Placental epithelial cell (primary cell): ENCODE measurements around the gene REXO1. TPM values are rescaled to one million over a fixed set of nuclear protein-coding genes. Genes with fewer than 3 reads are reported as not detected.

Experiments used
- total RNA-seq: library from RNA; depleted of rRNA; stranded (reverse); fragments of >200 nt; gene quantifications from 2 replicates; pipeline ENCODE4 v1.2.3, GENCODE V29; 2012

REXO1 gene
- 13.7 and 19.7 TPM in 2 replicates for total RNA-seq

GRCh38 chr19:1848399-1849131, at the start of gene REXO1:
TSS of gene REXO1 (minus strand) at chr19:1848483. CDS start at chr19:1848358, 125 bp downstream.

DNA sequence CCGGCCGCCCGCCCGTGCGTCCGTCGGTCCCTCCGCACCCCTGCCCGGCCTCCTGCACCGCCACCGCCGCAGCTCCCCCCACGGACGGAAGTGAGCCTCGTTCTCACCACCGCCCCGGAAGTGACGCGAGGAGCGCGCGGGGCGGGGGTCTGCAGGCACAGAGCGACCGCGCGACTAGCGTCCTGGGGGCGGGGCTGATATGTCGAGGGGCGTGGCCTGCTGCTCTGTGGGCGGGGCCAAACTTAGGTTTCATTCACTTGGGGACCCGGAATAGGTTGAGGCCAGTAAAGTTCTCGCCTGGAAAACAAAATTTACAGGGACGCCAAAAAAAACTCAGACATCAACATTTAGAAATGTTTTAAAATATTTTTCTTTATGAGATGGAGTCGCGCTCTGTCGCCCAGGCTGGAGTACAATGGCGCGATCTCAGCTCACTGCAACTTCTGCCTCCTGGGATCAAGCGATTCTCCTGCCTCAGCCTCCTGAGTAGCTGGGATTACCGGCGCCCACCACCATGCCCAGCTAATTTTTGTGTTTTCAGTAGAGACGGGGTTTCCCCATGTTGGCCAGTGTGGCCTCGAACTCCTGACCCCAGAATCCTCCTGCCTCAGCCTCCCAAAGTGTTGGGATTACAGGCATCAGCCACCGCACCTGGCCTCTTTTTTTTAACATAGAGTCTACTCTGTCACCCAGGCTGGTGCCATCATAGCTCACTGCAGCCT, 37.3 kb upstream of the REXO1 start, which contains the start of gene ABHD17A:
Gene ABHD17A (minus strand): TSS at position 99 of the 722 bp plus-strand sequence. CDS start 3,930 bp downstream, outside the sequence.

GRCh38 chr19:1863328-1863637, 15.0 kb upstream of the REXO1 start, which contains the start of gene KLF16:
TSS of gene KLF16 (minus strand) at chr19:1863579. CDS start at chr19:1863497, 82 bp downstream.

GRCh38 chr19:1811942-1812425, 36.3 kb downstream of the REXO1 start, which contains the start of gene ATP8B3:
TSS of gene ATP8B3 (minus strand) at chr19:1812276. CDS start at chr19:1811736, 540 bp downstream.

Other genes with a start within 250 kb of the REXO1 start
- 37.4 and 43.6 TPM in 2 replicates for gene UQCR11, start 243.0 kb downstream of the REXO1 start, total RNA-seq
- gene TCF3, start 195.9 kb downstream of the REXO1 start, total RNA-seq: 50.3 and 85.7 TPM in 2 replicates
- gene ONECUT3, start 95.0 kb downstream of the REXO1 start, total RNA-seq: not detected in 2 replicates
- 4.0 and 5.9 TPM in 2 replicates for gene ATP8B3, start 36.2 kb downstream of the REXO1 start, total RNA-seq
- 5.5 and 6.5 TPM in 2 replicates for gene KLF16, start 15.1 kb upstream of the REXO1 start, total RNA-seq
- gene ABHD17A, start 37.0 kb upstream of the REXO1 start, total RNA-seq: 80.1 and 125 TPM in 2 replicates
- gene ADAT3, start 56.9 kb upstream of the REXO1 start, total RNA-seq: 5.3 and 9.0 TPM in 2 replicates
- gene SCAMP4, start 56.9 kb upstream of the REXO1 start, total RNA-seq: 51.4 and 80.5 TPM in 2 replicates
- 60.1 and 73.4 TPM in 2 replicates for gene CSNK1G2, start 92.7 kb upstream of the REXO1 start, total RNA-seq
- gene BTBD2, start 167.2 kb upstream of the REXO1 start, total RNA-seq: 64.7 and 71.1 TPM in 2 replicates
- gene MKNK2, start 202.8 kb upstream of the REXO1 start, total RNA-seq: 92.2 and 104 TPM in 2 replicates
- gene MOB3A, start 247.8 kb upstream of the REXO1 start, total RNA-seq: 17.7 and 22.7 TPM in 2 replicates
- 0.65 and 3.5 TPM in 2 replicates for gene IZUMO4, start 248.4 kb upstream of the REXO1 start, total RNA-seq